B cell (primary cell): ENCODE data around the gene HLA-B. TPM values are rescaled to one million over a fixed set of nuclear protein-coding genes. Genes with fewer than 3 reads are reported as not detected.
"Not testable (repeated sequence)": the region's sequence is repeated elsewhere in the genome, so short reads cannot be mapped to it uniquely, and the experiment has no call there.

Experiments used
- ATAC-seq: fragments of 200-7000 bp; cut with Tn5 transposase; one replicate; pipeline ENCODE4 v1.10.0; 2021; ENCODE audit warnings: low read depth, mild to moderate bottlenecking, moderate number of reproducible peaks, moderate library complexity
- CTCF ChIA-PET: fragments of 350-600 bp; sonication (Branson Sonifier 250); formaldehyde crosslinking; loops from one replicate; lab custom pipeline; 2021; ENCODE audit warnings: antibody characterized with exemption, inconsistent platforms; lab: Charles Lee
- POLR2A ChIA-PET: fragments of 350-600 bp; sonication (Branson Sonifier 250); formaldehyde crosslinking; loops from one replicate; lab custom pipeline; 2021; ENCODE audit warnings: antibody characterized with exemption; lab: Charles Lee
- DNase-seq: peaks from one replicate; pipeline ENCODE4 v3.0.0; 2013
- H2AFZ ChIP-seq: 2 replicates; pipeline ENCODE4 v1.6.1; 2012; ENCODE audit warnings: mild to moderate bottlenecking, low read depth, low read length; ENCODE audit not compliant: insufficient read depth, poor library complexity, severe bottlenecking
- H3K27ac ChIP-seq, 2 donors: 1 replicate in 1 of 2; 2 replicates in 1 of 2; pipeline ENCODE4 v1.5.1; 2012 to 2013; ENCODE audit warnings: low read length in 2 of 2, mild to moderate bottlenecking in 2 of 2, moderate library complexity in 1 of 2
- H3K27me3 ChIP-seq, 4 experiments: fragments of 200-600 bp in 1 of 4; sonication (generic) in 1 of 4; replicated peaks in 1 of 4; 1 replicate in 2 of 4; 2 replicates in 2 of 4; pipeline versions ENCODE4 v1.6.1 to v1.7.0; 2013 to 2016; ENCODE audit warnings: low read length in 3 of 4, mild to moderate bottlenecking in 2 of 4, mixed read lengths in 1 of 4, moderate library complexity in 1 of 4; ENCODE audit not compliant: insufficient read depth in 4 of 4, control insufficient read depth in 3 of 4; ENCODE audit errors: control extremely low read depth in 1 of 4
- H3K36me3 ChIP-seq, 2 experiments: replicated peaks in 1 of 2; 1 replicate in 1 of 2; 2 replicates in 1 of 2; pipeline versions ENCODE4 v1.6.1 to v1.7.1; 2013; ENCODE audit warnings: low read length in 1 of 2; ENCODE audit not compliant: insufficient read depth in 2 of 2, control insufficient read depth in 1 of 2; ENCODE audit errors: control extremely low read depth in 1 of 2, extremely low read depth in 1 of 2
- H3K4me1 ChIP-seq, 2 donors: fragments of 200-600 bp in 1 of 2; sonication (generic) in 1 of 2; 1 replicate in 1 of 2; 2 replicates in 1 of 2; pipeline versions ENCODE4 v1.5.1 to v1.6.1; 2013 to 2017; ENCODE audit warnings: low read length in 2 of 2; ENCODE audit not compliant: control insufficient read depth in 2 of 2, insufficient read depth in 2 of 2
- H3K4me2 ChIP-seq: replicated peaks from 2 replicates; pipeline ENCODE3; 2012; ENCODE audit warnings: mild to moderate bottlenecking, low read depth, low read length; ENCODE audit not compliant: poor library complexity, severe bottlenecking
- H3K4me3 ChIP-seq, 5 experiments: fragments of 200-600 bp in 1 of 5; sonication (generic) in 1 of 5; 1 replicate in 3 of 5; 2 replicates in 2 of 5; pipeline versions ENCODE4 v1.5.1 to v1.7.0; 2011 to 2016; ENCODE audit warnings: low read length in 4 of 5, mild to moderate bottlenecking in 4 of 5, low read depth in 2 of 5, control low read depth in 1 of 5, moderate library complexity in 1 of 5; ENCODE audit not compliant: insufficient read depth in 1 of 5; ENCODE audit errors: control extremely low read depth in 1 of 5, extremely low read depth in 1 of 5
- H3K79me2 ChIP-seq: fragments of 200-600 bp; sonication (generic); one replicate; pipeline ENCODE4 v1.6.0; 2016; ENCODE audit warnings: low read length; ENCODE audit not compliant: control insufficient read depth, insufficient read depth
- H3K9ac ChIP-seq: fragments of 200-600 bp; sonication (generic); 2 replicates; pipeline ENCODE4 v1.6.1; 2017; ENCODE audit warnings: mild to moderate bottlenecking, low read length, moderate library complexity
- H3K9me3 ChIP-seq, 3 donors: one replicate each; pipeline versions ENCODE4 v1.6.1 to v1.7.1; 2013; ENCODE audit warnings: low read length in 2 of 3; ENCODE audit not compliant: control insufficient read depth in 2 of 3, insufficient read depth in 1 of 3; ENCODE audit errors: control extremely low read depth in 1 of 3
- H4K20me1 ChIP-seq: 2 replicates; pipeline ENCODE4 v1.6.0; 2012; ENCODE audit warnings: mild to moderate bottlenecking, low read length; ENCODE audit not compliant: insufficient read depth, control insufficient read depth, poor library complexity, severe bottlenecking
- H3K27ac Mint-ChIP-seq: one replicate; pipeline ENCODE4 v1.8.0; 2021; ENCODE audit warnings: mixed read lengths
- H3K27me3 Mint-ChIP-seq: one replicate; pipeline ENCODE4 v1.8.0; 2021; ENCODE audit warnings: mixed read lengths
- H3K4me1 Mint-ChIP-seq: one replicate; pipeline ENCODE4 v1.8.0; 2021; ENCODE audit warnings: mixed read lengths
- H3K4me3 Mint-ChIP-seq: one replicate; pipeline ENCODE4 v1.8.0; 2021; ENCODE audit warnings: mixed read lengths
- H3K9me3 Mint-ChIP-seq: one replicate; pipeline ENCODE4 v1.8.0; 2022; ENCODE audit warnings: mixed read lengths; ENCODE audit not compliant: insufficient read depth
- CTCF ChIP-seq: fragments of 200-600 bp; IDR thresholded peaks from one replicate; pipeline ENCODE4 v1.8.0; 2022; ENCODE audit warnings: antibody characterized with exemption, mild to moderate bottlenecking
- EZH2 ChIP-seq: IDR thresholded peaks from 2 replicates; pipeline ENCODE4 v1.6.1; 2012; ENCODE audit warnings: borderline replicate concordance, low read depth, mild to moderate bottlenecking, moderate library complexity, low read length; ENCODE audit not compliant: insufficient read depth, poor library complexity, severe bottlenecking
- WGBS: methylation state at CpG from one replicate; pipeline ENCODE4 v1.1.5; 2013; ENCODE audit warnings: missing lambda C conversion rate; ENCODE audit not compliant: insufficient coverage; 5-methylcytosine and 5-hydroxymethylcytosine counted together
- intact Hi-C: fragments of 100-400 bp; cut with micrococcal nuclease; formaldehyde crosslinking; loops from one replicate; pipeline ENCODE4 v1.10.0; 2022
- polyA minus RNA-seq: library from RNA; depleted of rRNA, polyadenylated mRNA; stranded (reverse); fragments of >200 nt; gene quantifications from 2 replicates; pipeline ENCODE4 v1.2.3, GENCODE V29; 2012
- polyA plus RNA-seq: library from polyadenylated mRNA; depleted of rRNA; stranded (reverse); fragments of >200 nt; gene quantifications from 2 replicates; pipeline ENCODE4 v1.2.3, GENCODE V29; 2012
- total RNA-seq, 2 donors: library from RNA; stranded (reverse); fragments of 120-200 nt in 1 of 2; gene quantifications; 1 replicate in 1 of 2; 2 replicates in 1 of 2; pipeline versions ENCODE4 v1.2.3 to v1.2.4, GENCODE V29; 2013 to 2022

HLA-B gene
- total RNA-seq (3,910 and 4,028 TPM in 2 replicates), polyA plus RNA-seq (4,233 and 7,345 TPM in 2 replicates), polyA minus RNA-seq (5,817 and 8,621 TPM in 2 replicates)
- 4,712 TPM for total RNA-seq (2013)

DNA sequence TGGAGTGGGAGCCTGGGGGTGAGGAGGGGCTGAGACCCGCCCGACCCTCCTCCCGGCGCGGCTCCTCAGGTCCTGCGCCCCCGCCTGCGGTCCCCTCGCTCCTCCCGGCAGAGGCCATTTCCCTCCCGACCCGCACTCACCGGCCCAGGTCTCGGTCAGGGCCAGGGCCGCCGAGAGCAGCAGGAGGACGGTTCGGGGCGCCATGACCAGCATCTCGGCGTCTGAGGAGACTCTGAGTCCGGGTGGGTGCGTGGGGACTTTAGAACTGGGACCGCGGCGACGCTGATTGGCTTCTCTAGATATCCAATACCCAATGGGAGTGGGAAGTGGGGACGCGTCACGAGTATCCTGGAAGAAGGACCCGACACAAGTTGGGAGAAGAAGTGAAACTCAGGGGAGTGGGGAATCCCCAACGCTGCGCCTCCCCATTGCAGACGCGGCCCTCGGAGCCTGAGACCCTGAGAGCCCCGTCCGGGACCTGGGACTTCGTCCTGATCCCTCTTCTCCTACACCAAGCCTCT, at the start of gene HLA-B:
Gene HLA-B, minus strand, starts transcription at position 234 of the 521 bp plus-strand sequence. Its CDS starts 21 bp downstream, at position 213.
- CTCF ChIA-PET, result interaction anchor here (0.6 to 2.1 kb wide), 3 partner anchors 10 to 85 kb away, joined by 3 to 15 read pairs (median 3); no protein-coding TSS in a partner anchor
- POLR2A ChIA-PET, result no interaction called here
- Mint-ChIP-seq H3K27ac (peak within 1 kb of the TSS; percentile 100), H3K4me1 (peaks cover 55% of the 10 kb centered on the region), H3K4me3 (peak within 1 kb of the TSS; percentile 99), H3K9me3 (no peaks in the 10 kb centered on the region), H3K27me3 (peaks cover 3% of the 10 kb centered on the region)
- Histone ChIP-seq H4K20me1 (peaks cover 49% of the 10 kb centered on the region), H3K4me2 (peak within 1 kb of the TSS; percentile 92), H3K9me3 (no peaks in the 10 kb centered on the region), H3K27ac (peak within 1 kb of the TSS; percentile 98 to 100), H3K9ac (peak within 1 kb of the TSS; percentile 100), H3K79me2 (peaks cover 59% of the 10 kb centered on the region), H3K36me3 (peaks cover 2 to 36% of the 10 kb centered on the region in 2 experiments), H3K4me1 (peaks cover 43 to 44% of the 10 kb centered on the region in 2 donors), H3K4me3 (peak within 1 kb of the TSS; percentile 51 to 98 (median 87)), H2AFZ (peak within 1 kb of the TSS; percentile 78), H3K27me3 (no peaks in the 10 kb centered on the region)
- under 1% methylated on average over 38 of the region's 39 CpGs for WGBS
- peak; percentile 96 for DNase-seq
- intact Hi-C loops, result loop anchor here (1.0 to 10.0 kb wide), 6 partner anchors 9 to 742 kb away; partner anchors contain the start of genes HLA-C, MICA, MRPS18B and PPP1R10
- no peak for TF ChIP-seq CTCF
- no peak for TF ChIP-seq EZH2
- peak; percentile 88 for ATAC-seq

- no peak for TF ChIP-seq EZH2
- no peak for TF ChIP-seq CTCF
- Histone ChIP-seq H3K79me2 (peaks cover 90% of the 10 kb centered on the region), H3K27me3 (no peaks in the 10 kb centered on the region), H3K4me3 (no peak overlapping the region), H3K36me3 (peaks cover under 1 to 1% of the 10 kb centered on the region in 2 experiments), H4K20me1 (peaks cover 55% of the 10 kb centered on the region), H3K4me1 (peaks cover 28 to 36% of the 10 kb centered on the region in 2 donors), H3K9me3 (no peaks in the 10 kb centered on the region), H3K4me2 (no peak overlapping the region), H3K9ac (no peak overlapping the region), H2AFZ (no peak overlapping the region), H3K27ac (no peak overlapping the region)
- DNase-seq (no peak), ATAC-seq (no peak)
- Mint-ChIP-seq H3K4me1 (peaks cover 67% of the 10 kb centered on the region), H3K9me3 (no peaks in the 10 kb centered on the region), H3K27me3 (no peaks in the 10 kb centered on the region), H3K27ac (no peak overlapping the region), H3K4me3 (peak overlapping the region; percentile 64)
- ChIA-PET POLR2A (no interaction called here), CTCF (interaction anchor here (1.1 kb wide), 1 partner anchor 33 kb away, joined by 3 read pairs; no protein-coding TSS in a partner anchor)
- intact Hi-C loops, result no loop called here
- no CpG with 5 or more reads among the region's 5 CpGs for WGBS
Measured at GRCh38 chr6:31405996-31406395, 49.0 kb upstream of the HLA-B start.

GRCh38 chr6:31404061-31404364, 47.0 kb upstream of the HLA-B start:
- peak overlapping the region; percentile 73 for H3K9ac ChIP-seq
- Mint-ChIP-seq H3K27ac (peak overlapping the region; percentile 75), H3K4me3 (peak overlapping the region; percentile 90), H3K4me1 (peaks cover 62% of the 10 kb centered on the region)
- peak overlapping the region; percentile 94 for H3K4me2 ChIP-seq
- H4K20me1 ChIP-seq, result peaks cover 35% of the 10 kb centered on the region
- H3K36me3 ChIP-seq, H3K9me3 ChIP-seq, H3K9me3 Mint-ChIP-seq, DNase-seq, H3K27me3 Mint-ChIP-seq, ATAC-seq, H3K27ac ChIP-seq, H3K27me3 ChIP-seq: not testable (repeated sequence)
- intact Hi-C loops, result loop anchor here (5.0 kb wide), 2 partner anchors 47 to 553 kb away; partner anchors contain the start of genes HLA-B, NELFE and SKIC2
- peaks cover 86% of the 10 kb centered on the region for H3K79me2 ChIP-seq
- H3K4me1 ChIP-seq, result peaks cover 30 to 42% of the 10 kb centered on the region in 2 donors
- WGBS, result 25% methylated on average over 8 of the region's 13 CpGs
- peak overlapping the region in 4 of 5 experiments; percentile 63 to 72 (median 65) for H3K4me3 ChIP-seq
- CTCF ChIA-PET, result interaction anchor here (2.6 kb wide), 1 partner anchor 38 kb away, joined by 15 read pairs; no protein-coding TSS in a partner anchor
- POLR2A ChIA-PET, result interaction anchor here (1.4 kb wide), 1 partner anchor 16 kb away, joined by 4 read pairs; no protein-coding TSS in a partner anchor
- H2AFZ ChIP-seq, result peak overlapping the region; percentile 83
